Astrocyte of the spinal cord (primary cell): Measurements from ENCODE around the gene PCCB.

Experiments used
- DNase-seq: peaks from one replicate; pipeline ENCODE4 v3.0.0; 2011; ENCODE audit warnings: low read depth, low spot score
- H3K4me3 ChIP-seq: 2 replicates; pipeline ENCODE4 v1.5.1; 2011; ENCODE audit warnings: low read depth, mild to moderate bottlenecking, low read length, moderate library complexity
- in situ Hi-C: cut with HindIII; loops from 2 replicates; pipeline ENCODE4 v1.10.0; 2017; ENCODE audit warnings: low sequenced_read_pairs
- TF ChIP-seq, protein P1 (sequence below): IDR thresholded peaks from 2 replicates; pipeline ENCODE4 v1.5.1; 2012; ENCODE audit warnings: low read depth, mild to moderate bottlenecking, low read length, inconsistent platforms

The PCCB gene

DNA sequence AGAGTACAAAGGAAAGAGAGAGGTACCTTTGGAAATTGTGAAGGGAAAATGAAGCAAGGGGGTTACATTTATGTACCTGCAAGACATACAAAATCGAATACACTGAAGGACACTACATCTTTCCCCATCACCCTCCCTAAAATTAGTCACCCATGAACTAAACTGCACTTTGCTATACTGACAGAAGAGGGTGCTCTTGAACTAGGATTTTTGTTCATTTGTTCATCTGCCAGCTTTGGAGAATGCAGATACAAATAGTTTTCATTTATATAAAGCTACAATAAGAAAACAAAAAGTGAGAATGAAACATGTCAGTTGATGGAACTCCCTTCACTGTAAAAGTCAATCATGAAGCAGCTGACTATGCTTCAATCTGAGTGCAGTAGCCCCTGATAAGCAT, 55.7 kb downstream of the PCCB start:
- no peak overlapping the region for H3K4me3 ChIP-seq
- TF ChIP-seq, protein P1, sequence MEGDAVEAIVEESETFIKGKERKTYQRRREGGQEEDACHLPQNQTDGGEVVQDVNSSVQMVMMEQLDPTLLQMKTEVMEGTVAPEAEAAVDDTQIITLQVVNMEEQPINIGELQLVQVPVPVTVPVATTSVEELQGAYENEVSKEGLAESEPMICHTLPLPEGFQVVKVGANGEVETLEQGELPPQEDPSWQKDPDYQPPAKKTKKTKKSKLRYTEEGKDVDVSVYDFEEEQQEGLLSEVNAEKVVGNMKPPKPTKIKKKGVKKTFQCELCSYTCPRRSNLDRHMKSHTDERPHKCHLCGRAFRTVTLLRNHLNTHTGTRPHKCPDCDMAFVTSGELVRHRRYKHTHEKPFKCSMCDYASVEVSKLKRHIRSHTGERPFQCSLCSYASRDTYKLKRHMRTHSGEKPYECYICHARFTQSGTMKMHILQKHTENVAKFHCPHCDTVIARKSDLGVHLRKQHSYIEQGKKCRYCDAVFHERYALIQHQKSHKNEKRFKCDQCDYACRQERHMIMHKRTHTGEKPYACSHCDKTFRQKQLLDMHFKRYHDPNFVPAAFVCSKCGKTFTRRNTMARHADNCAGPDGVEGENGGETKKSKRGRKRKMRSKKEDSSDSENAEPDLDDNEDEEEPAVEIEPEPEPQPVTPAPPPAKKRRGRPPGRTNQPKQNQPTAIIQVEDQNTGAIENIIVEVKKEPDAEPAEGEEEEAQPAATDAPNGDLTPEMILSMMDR = peak; percentile 59
- in situ Hi-C loops = no loop called here
- peak; percentile 63 for DNase-seq

DNA sequence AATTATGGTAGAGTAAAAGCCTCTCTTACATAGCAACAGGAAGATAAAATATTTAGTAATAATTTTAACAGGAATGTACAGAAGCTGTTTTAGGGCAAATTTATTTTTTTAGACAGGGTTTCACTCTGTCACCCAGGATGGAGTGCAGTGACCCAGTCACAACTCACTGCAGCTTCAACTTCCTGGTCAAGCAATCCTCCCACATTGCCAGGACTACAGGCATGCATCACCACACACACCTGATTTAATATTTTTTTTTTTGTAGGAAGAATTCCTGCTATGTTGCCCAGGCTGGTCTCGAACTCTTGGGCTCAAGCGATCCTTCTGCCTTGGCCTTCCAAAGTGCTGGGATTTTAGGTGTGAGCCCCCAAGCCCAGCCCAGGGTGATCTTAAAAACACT, 61.1 kb downstream of the PCCB start:
- TF ChIP-seq, protein P1 = no peak
- DNase-seq = no peak
- in situ Hi-C loops = no loop called here
- no peak overlapping the region for H3K4me3 ChIP-seq

DNA sequence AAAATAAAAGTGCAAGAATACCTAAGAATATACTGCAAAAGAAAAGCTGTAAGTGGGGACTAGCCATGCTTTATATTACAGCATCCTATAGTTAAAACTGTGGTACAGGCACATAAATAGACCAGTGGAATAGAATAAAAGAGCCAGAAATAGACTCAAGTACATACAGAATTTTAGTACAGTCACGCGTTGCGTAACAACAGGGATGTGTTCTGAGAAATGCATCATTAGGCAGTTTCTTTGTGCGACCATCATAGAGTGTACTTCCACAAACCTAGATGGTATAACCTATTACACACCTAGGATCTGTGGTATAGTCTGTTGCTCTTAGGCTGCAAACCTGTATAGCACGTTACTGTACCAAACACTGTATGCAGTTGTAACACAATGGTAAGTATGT, 61.8 kb downstream of the PCCB start:
- DNase-seq = no peak
- TF ChIP-seq, protein P1 = no peak
- H3K4me3 ChIP-seq = no peak overlapping the region
- in situ Hi-C loops = no loop called here

DNA sequence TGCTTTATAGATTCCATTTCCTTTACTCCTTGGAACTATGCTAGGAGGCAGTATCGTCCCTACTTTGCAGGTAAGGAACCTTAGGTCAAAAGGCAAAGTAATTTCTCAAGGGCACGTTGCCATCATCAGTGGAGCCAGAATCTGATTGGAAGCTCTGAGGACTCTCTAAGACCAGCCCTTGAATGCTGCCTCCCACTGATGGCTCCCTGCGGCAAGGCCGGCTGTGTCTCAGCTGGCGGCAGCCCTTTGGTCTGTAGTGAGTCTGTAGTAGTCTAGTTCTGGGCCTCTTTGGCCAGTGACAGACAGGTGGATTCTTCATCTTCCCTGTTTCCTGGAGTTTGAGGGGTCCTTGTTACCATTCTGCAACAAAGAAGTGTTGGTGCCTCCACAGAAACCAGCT, 76.2 kb downstream of the PCCB start:
- in situ Hi-C loops = no loop called here
- TF ChIP-seq, protein P1 = no peak

DNA sequence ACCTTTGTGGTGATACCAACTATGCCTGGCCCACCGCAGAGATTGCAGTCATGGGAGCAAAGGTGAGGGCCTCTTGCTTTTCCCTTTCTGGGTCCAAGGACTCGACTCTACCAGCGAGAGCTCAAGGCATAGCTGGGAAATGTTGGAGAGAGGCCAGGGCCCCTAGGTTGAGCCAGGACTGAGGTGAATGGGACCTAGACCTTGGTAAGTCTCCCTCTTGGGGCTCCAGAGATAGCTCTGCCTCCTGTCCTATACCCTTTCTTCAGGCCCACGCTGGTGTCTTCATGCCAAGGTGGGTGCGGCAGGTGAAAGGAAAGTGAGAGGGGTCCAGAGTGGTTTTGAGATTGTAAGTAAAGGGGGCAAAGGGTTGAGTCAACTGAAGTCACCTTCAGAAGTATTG, 77.5 kb downstream of the PCCB start:
- DNase-seq = no peak
- in situ Hi-C loops = no loop called here
- no peak overlapping the region for H3K4me3 ChIP-seq
- TF ChIP-seq, protein P1 = no peak

More for the DNA sequence above, 76.2 kb downstream of the PCCB start:
- DNase-seq = no peak
- H3K4me3 ChIP-seq = no peak overlapping the region

DNA sequence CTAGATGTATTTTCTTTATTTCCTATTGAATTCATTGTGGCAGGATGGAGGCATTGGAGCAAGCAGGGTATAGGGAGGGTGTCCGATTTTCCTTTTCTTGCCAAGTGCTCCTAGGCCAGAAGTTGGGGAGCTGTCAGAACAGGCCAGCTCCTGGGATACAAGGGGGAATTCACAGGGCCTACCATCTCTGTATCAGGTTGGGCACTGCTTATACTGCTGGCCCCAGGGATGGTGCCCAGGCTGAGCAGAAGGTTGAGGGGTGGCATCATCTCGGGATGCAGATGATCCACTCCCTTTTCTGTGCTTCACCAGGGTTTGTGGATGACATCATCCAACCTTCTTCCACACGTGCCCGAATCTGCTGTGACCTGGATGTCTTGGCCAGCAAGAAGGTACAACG, 79.5 kb downstream of the PCCB start:
- DNase-seq = no peak
- in situ Hi-C loops = no loop called here
- TF ChIP-seq, protein P1 = no peak
- H3K4me3 ChIP-seq = no peak overlapping the region

DNA sequence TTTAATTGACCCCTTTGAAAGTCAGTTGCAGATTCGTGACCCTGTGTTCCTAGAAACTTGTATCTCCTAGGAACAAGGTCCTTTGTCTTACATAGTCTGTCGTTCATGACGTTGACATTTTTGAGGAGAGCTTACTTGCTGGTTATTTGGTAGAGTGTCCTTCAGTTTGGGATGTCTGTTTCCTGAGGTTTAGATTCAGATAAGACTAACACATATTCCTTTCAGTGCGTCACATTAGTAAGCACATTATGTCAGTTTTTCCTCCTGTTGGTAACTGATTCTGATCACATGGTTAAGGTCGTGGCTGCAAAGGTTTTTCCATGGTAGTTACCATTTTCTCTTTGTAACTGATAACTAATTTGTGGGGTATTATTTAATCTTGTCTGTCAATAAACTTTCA, 80.8 kb downstream of the PCCB start:
- in situ Hi-C loops = no loop called here
- no peak overlapping the region for H3K4me3 ChIP-seq
- DNase-seq = no peak
- TF ChIP-seq, protein P1 = no peak
